GM18511 (cell line): ENCODE data around the gene GTF2H2.
"Not testable (repeated sequence)": the region's sequence is repeated elsewhere in the genome, so short reads cannot be mapped to it uniquely, and the experiment has no call there.

Experiments used
- ATAC-seq: cut with Tn5 transposase; IDR thresholded peaks from one replicate; pipeline ENCODE4 v1.9.1; 2021; ENCODE audit warnings: mild to moderate bottlenecking, moderate library complexity; ENCODE audit not compliant: unreplicated experiment

GTF2H2 gene

GRCh38 chr5:71014176-71014575 lies 53.3 kb downstream of the GTF2H2 start:
- no peak for ATAC-seq

GRCh38 chr5:71013575-71013974 lies 53.9 kb downstream of the GTF2H2 start:
- ATAC-seq, result no peak

- no peak for ATAC-seq
These were observed 56.2 kb downstream of the GTF2H2 start for GRCh38 chr5:71011194-71011792.

GRCh38 chr5:71006983-71007382 lies 60.5 kb downstream of the GTF2H2 start:
- ATAC-seq, result not testable (repeated sequence)
